MM.1S (cell line): ENCODE data around the gene TMEM272.

Source experiments
- EZH2phosphoT487 ChIP-seq: fragments of 300-600 bp; sonication (generic); IDR thresholded peaks from 2 replicates; pipeline ENCODE4 v1.6.1; 2018; ENCODE audit warnings: antibody characterized with exemption, low read length
- TF ChIP-seq, protein P1 (sequence below): fragments of 300-600 bp; sonication (generic); IDR thresholded peaks from 2 replicates; pipeline ENCODE4 v1.5.1; 2016; ENCODE audit warnings: antibody characterized with exemption, low read length, mixed read lengths

DNA sequence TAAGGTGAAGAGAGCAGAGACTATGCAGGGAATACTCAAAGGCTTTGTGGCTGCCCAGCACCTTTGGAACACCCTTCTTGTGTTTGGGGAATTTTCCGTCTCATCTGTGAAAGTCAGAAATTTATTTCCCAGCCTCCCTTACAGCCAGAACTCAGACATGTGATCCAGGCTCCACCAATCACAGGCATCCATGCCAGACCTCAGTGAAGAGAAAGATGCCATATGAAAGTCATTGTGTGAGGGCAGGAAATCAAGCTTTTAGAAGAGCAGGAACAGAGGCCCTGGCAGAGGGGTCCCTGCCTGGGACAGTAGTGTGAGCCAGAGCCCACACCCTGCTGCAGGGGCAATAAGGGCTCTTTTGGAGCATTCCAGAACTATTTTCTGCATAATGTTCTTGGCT lies 28.9 kb upstream of the TMEM272 start:
- TF ChIP-seq, protein P1, sequence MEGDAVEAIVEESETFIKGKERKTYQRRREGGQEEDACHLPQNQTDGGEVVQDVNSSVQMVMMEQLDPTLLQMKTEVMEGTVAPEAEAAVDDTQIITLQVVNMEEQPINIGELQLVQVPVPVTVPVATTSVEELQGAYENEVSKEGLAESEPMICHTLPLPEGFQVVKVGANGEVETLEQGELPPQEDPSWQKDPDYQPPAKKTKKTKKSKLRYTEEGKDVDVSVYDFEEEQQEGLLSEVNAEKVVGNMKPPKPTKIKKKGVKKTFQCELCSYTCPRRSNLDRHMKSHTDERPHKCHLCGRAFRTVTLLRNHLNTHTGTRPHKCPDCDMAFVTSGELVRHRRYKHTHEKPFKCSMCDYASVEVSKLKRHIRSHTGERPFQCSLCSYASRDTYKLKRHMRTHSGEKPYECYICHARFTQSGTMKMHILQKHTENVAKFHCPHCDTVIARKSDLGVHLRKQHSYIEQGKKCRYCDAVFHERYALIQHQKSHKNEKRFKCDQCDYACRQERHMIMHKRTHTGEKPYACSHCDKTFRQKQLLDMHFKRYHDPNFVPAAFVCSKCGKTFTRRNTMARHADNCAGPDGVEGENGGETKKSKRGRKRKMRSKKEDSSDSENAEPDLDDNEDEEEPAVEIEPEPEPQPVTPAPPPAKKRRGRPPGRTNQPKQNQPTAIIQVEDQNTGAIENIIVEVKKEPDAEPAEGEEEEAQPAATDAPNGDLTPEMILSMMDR: no peak
- no peak for TF ChIP-seq EZH2phosphoT487
